Measurements from ENCODE around the gene NUMB. TPM values are rescaled to one million over a fixed set of nuclear protein-coding genes. Genes with fewer than 3 reads are reported as not detected.

Gene NUMB
- total RNA-seq, 1 experiment from 2014 or later, result 46.5 TPM

DNA sequence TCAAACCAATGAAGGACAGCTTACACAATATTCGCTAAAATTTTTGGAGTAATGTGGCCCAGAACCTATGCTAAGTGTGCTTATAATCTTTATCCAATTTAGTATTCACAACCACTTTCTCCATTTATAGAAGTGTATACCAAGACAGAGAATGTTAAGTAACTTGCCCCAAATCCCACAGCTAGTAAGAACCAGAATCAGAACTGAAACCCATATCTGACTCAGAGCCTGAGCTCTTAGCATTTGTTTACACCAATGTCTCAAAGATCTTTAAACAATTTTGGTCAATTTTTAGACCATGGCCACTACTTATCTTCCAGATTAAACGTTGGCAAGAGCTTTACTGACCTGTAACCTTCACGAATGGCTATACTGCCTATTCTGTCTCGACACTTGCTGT, 168.1 kb downstream of the NUMB start:
- H3K36me3 Mint-ChIP-seq (ENCODE audit: insufficient read depth in 1 of 3, low read depth in 3 of 3), result peaks cover 6 to 35% (median 16%) of the 10 kb centered on the region in 3 experiments; a peak in 5 of 7 replicates
- Histone ChIP-seq H3K9ac (ENCODE audit: extremely low read depth, insufficient read length, low read length) (no peak overlapping the region), H2BK120ac (ENCODE audit: low read depth, low read length, poor library complexity, severe bottlenecking) (no peak overlapping the region), H3K79me2 (ENCODE audit: insufficient read depth, low read length) (no peaks in the 10 kb centered on the region), H3K4me2 (ENCODE audit: insufficient read depth, insufficient read length, low read length) (no peak overlapping the region), H3K14ac (ENCODE audit: insufficient read depth, low read length) (no peak overlapping the region), H3K56ac (ENCODE audit: insufficient read length, low read depth, low read length) (no peak overlapping the region), H3K4ac (ENCODE audit: low read depth, low read length) (no peak overlapping the region), H3K4me1 (ENCODE audit: insufficient read depth, low read length) (peaks cover 7% of the 10 kb centered on the region; the same call in 1 of the 2 replicates), H4K8ac (replicated peaks; ENCODE audit: insufficient read length, low read depth, low read length) (no peak overlapping the region), H4K20me1 (ENCODE audit: control insufficient read depth, insufficient read depth, insufficient read length) (no peaks in the 10 kb centered on the region), H2BK15ac (ENCODE audit: low read depth, low read length) (no peak overlapping the region), H2BK20ac (ENCODE audit: low read depth, low read length, poor library complexity, severe bottlenecking) (no peak overlapping the region), H2BK12ac (ENCODE audit: insufficient read length, low read depth, low read length) (no peak overlapping the region), H3K18ac (ENCODE audit: insufficient read length, low read depth, low read length) (no peak overlapping the region), H3K27ac (ENCODE audit: insufficient read length, low read depth, low read length) (peak overlapping the region; percentile 65), H2BK5ac (ENCODE audit: insufficient read length, low read length) (no peak overlapping the region), H3K79me1 (ENCODE audit: insufficient read depth, low read depth, low read length, poor library complexity, severe bottlenecking) (no peaks in the 10 kb centered on the region), H2AK5ac (ENCODE audit: insufficient read length, low read length) (no peak overlapping the region), H3T11ph (ENCODE audit: low read length) (no peak overlapping the region), H4K5ac (ENCODE audit: insufficient read length, low read depth, low read length) (no peak overlapping the region), H3K23me2 (ENCODE audit: insufficient read length, low read depth, low read length, poor library complexity, severe bottlenecking) (no peaks in the 10 kb centered on the region), H3K23ac (ENCODE audit: insufficient read length, low read depth, low read length) (no peak overlapping the region), H3K27me3 (ENCODE audit: insufficient read depth, low read length) (no peaks in the 10 kb centered on the region), H2AFZ (ENCODE audit: low read length) (no peak overlapping the region), H3K9me3 (ENCODE audit: control insufficient read depth, low read depth, low read length) (no peaks in the 10 kb centered on the region), H4K91ac (ENCODE audit: insufficient read length, low read depth, low read length) (no peak overlapping the region)
- no peak overlapping the region; a peak in 1 of 5 replicates for H3K4me3 Mint-ChIP-seq
- H3K27ac Mint-ChIP-seq, result peak overlapping the region in 2 of 3 experiments; percentile 62 to 97; a peak in 5 of 7 replicates
- no peaks in the 10 kb centered on the region for H3K9me3 Mint-ChIP-seq
- peaks cover 36 to 43% of the 10 kb centered on the region in 2 experiments for H3K4me1 Mint-ChIP-seq
- no CpG with 5 or more reads among the region's 4 CpGs for WGBS (ENCODE audit: extremely low coverage, insufficient read length, low lambda C conversion rate)
- DNase-seq, result no peak
- H3K27me3 Mint-ChIP-seq (ENCODE audit: low read depth), result no peaks in the 10 kb centered on the region
- TF ChIP-seq, protein P1, sequence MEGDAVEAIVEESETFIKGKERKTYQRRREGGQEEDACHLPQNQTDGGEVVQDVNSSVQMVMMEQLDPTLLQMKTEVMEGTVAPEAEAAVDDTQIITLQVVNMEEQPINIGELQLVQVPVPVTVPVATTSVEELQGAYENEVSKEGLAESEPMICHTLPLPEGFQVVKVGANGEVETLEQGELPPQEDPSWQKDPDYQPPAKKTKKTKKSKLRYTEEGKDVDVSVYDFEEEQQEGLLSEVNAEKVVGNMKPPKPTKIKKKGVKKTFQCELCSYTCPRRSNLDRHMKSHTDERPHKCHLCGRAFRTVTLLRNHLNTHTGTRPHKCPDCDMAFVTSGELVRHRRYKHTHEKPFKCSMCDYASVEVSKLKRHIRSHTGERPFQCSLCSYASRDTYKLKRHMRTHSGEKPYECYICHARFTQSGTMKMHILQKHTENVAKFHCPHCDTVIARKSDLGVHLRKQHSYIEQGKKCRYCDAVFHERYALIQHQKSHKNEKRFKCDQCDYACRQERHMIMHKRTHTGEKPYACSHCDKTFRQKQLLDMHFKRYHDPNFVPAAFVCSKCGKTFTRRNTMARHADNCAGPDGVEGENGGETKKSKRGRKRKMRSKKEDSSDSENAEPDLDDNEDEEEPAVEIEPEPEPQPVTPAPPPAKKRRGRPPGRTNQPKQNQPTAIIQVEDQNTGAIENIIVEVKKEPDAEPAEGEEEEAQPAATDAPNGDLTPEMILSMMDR (conservative IDR thresholded peaks at IDR 0.05), result no peak
